IMR-90 (cell line): ENCODE measurements around the gene ATP5F1C. TPM values are rescaled to one million over a fixed set of nuclear protein-coding genes. Genes with fewer than 3 reads are reported as not detected.

Experiments
- ATAC-seq: fragments of 200-7000 bp; cut with Tn5 transposase; 2 replicates; pipeline ENCODE4 v1.9.1; 2020; ENCODE audit warnings: low read depth, mild to moderate bottlenecking, moderate library complexity
- BruUV-seq: library from RNA; stranded (reverse); fragments of 400-500 nt; replicated peaks from 2 replicates; lab custom pipeline; 2021; lab: Mats Ljungman, UMichigan
- CTCF ChIA-PET: fragments of 300-600 bp; formaldehyde crosslinking; extraction: SDS; loops from one replicate; lab custom pipeline; 2021; ENCODE audit warnings: antibody characterized with exemption; lab: Yijun Ruan, JAX
- POLR2A ChIA-PET: fragments of 300-600 bp; sonication (Branson Sonifier 250); formaldehyde crosslinking; loops from one replicate; lab custom pipeline; 2022; ENCODE audit warnings: antibody characterized with exemption; ENCODE audit not compliant: unreplicated experiment; lab: Charles Lee
- DNase-seq: peaks from one replicate; pipeline ENCODE4 v3.0.0; 2013
- H2AFZ ChIP-seq: replicated peaks from 2 replicates; pipeline ENCODE3; 2013; ENCODE audit warnings: low read length, mild to moderate bottlenecking; ENCODE audit not compliant: poor library complexity
- H2AK5ac ChIP-seq: 2 replicates; pipeline ENCODE4 v1.6.1; 2013; ENCODE audit warnings: low read depth, low read length, inconsistent platforms
- H2AK9ac ChIP-seq: replicated peaks from 2 replicates; pipeline ENCODE3; 2013; ENCODE audit warnings: mild to moderate bottlenecking, low read depth, low read length, moderate library complexity; ENCODE audit not compliant: poor library complexity
- H2BK120ac ChIP-seq: 2 replicates; pipeline ENCODE4 v1.6.1; 2013; ENCODE audit warnings: low read depth, low read length, inconsistent platforms
- H2BK15ac ChIP-seq: 3 replicates; pipeline ENCODE4 v1.6.1; 2013; ENCODE audit warnings: low read depth, low read length, inconsistent platforms
- H2BK20ac ChIP-seq: 2 replicates; pipeline ENCODE4 v1.6.1; 2013; ENCODE audit warnings: low read depth, mild to moderate bottlenecking, inconsistent platforms, low read length, moderate library complexity
- H2BK5ac ChIP-seq: 2 replicates; pipeline ENCODE4 v1.6.1; 2013; ENCODE audit warnings: mild to moderate bottlenecking, low read depth, low read length, inconsistent platforms; ENCODE audit not compliant: poor library complexity, severe bottlenecking
- H3K14ac ChIP-seq: replicated peaks from 2 replicates; pipeline ENCODE4 v1.6.1; 2013; ENCODE audit warnings: low read depth, low read length, inconsistent platforms
- H3K18ac ChIP-seq: 2 replicates; pipeline ENCODE4 v1.6.1; 2013; ENCODE audit warnings: low read depth, low read length, control low read depth
- H3K23ac ChIP-seq: 2 replicates; pipeline ENCODE4 v1.6.1; 2013; ENCODE audit warnings: low read depth, low read length, inconsistent platforms
- H3K27ac ChIP-seq: 2 replicates; pipeline ENCODE4 v1.5.1; 2013; ENCODE audit warnings: mild to moderate bottlenecking, control low read depth, low read length; ENCODE audit not compliant: insufficient read depth
- H3K27me3 ChIP-seq: 2 replicates; pipeline ENCODE4 v1.6.1; 2013; ENCODE audit warnings: low read length; ENCODE audit not compliant: control insufficient read depth, insufficient read depth
- H3K36me3 ChIP-seq: 2 replicates; pipeline ENCODE4 v1.6.1; 2013; ENCODE audit warnings: low read length, mixed read lengths; ENCODE audit not compliant: control insufficient read depth, insufficient read depth
- H3K4ac ChIP-seq: 2 replicates; pipeline ENCODE4 v1.6.1; 2013; ENCODE audit warnings: low read depth, low read length, inconsistent platforms
- H3K4me1 ChIP-seq: 2 replicates; pipeline ENCODE4 v1.6.1; 2013; ENCODE audit warnings: low read length, mixed read lengths; ENCODE audit not compliant: control insufficient read depth, insufficient read depth
- H3K4me2 ChIP-seq: 2 replicates; pipeline ENCODE4 v1.6.1; 2013; ENCODE audit warnings: low read depth, mild to moderate bottlenecking, control low read depth, low read length, moderate library complexity
- H3K4me3 ChIP-seq: 2 replicates; pipeline ENCODE4 v1.5.1; 2013; ENCODE audit warnings: low read depth, mild to moderate bottlenecking, control low read depth, low read length, moderate library complexity; ENCODE audit not compliant: insufficient read depth
- H3K56ac ChIP-seq: 2 replicates; pipeline ENCODE4 v1.6.1; 2013; ENCODE audit warnings: low read length, inconsistent platforms; ENCODE audit not compliant: insufficient read depth; ENCODE audit errors: extremely low read depth
- H3K79me1 ChIP-seq, 2 experiments: 2 replicates each; pipeline ENCODE4 v1.6.1; 2013; ENCODE audit warnings: low read length in 2 of 2, inconsistent platforms in 1 of 2, low read depth in 1 of 2
- H3K9ac ChIP-seq: 2 replicates; pipeline ENCODE4 v1.6.1; 2013; ENCODE audit warnings: low read depth, low read length, control low read depth
- H3K9me1 ChIP-seq: 2 replicates; pipeline ENCODE4 v1.6.1; 2013; ENCODE audit warnings: low read length, inconsistent platforms; ENCODE audit not compliant: insufficient read depth
- H3K9me3 ChIP-seq: 2 replicates; pipeline ENCODE4 v1.6.1; 2013; ENCODE audit warnings: low read length; ENCODE audit not compliant: control insufficient read depth, insufficient read depth
- H4K20me1 ChIP-seq: 2 replicates; pipeline ENCODE4 v1.6.1; 2013; ENCODE audit warnings: low read length, inconsistent platforms; ENCODE audit not compliant: insufficient read depth
- H4K5ac ChIP-seq: 2 replicates; pipeline ENCODE4 v1.6.1; 2013; ENCODE audit warnings: mild to moderate bottlenecking, low read depth, low read length, control low read depth
- H4K8ac ChIP-seq, 2 experiments: 2 replicates each; pipeline ENCODE4 v1.6.1; 2013; ENCODE audit warnings: low read depth in 2 of 2, low read length in 2 of 2, control low read depth in 1 of 2, inconsistent platforms in 1 of 2
- H4K91ac ChIP-seq: 2 replicates; pipeline ENCODE4 v1.6.1; 2013; ENCODE audit warnings: low read depth, low read length, inconsistent platforms; ENCODE audit not compliant: insufficient read depth
- BHLHE40 ChIP-seq: fragments of 150-350 bp; IDR thresholded peaks from 2 replicates; pipeline ENCODE4 v1.6.1; 2016; ENCODE audit warnings: mild to moderate bottlenecking, low read depth, low read length
- CEBPB ChIP-seq: IDR thresholded peaks from 2 replicates; pipeline ENCODE4 v1.6.1; 2012; ENCODE audit warnings: low read depth, low read length, improper control_type of control experiment
- CTCF ChIP-seq: conservative IDR thresholded peaks from 2 replicates; pipeline ENCODE4 v1.5.1; 2012; ENCODE audit warnings: mild to moderate bottlenecking, low read depth, low read length, improper control_type of control experiment
- ELK1 ChIP-seq: fragments of 150-350 bp; IDR thresholded peaks from 2 replicates; pipeline ENCODE4 v1.6.1; 2016; ENCODE audit warnings: low read depth, mild to moderate bottlenecking, low read length, moderate library complexity, borderline replicate concordance
- FOS ChIP-seq: fragments of 150-350 bp; IDR thresholded peaks from 2 replicates; pipeline ENCODE4 v1.6.1; 2016; ENCODE audit warnings: low read depth, low read length
- MAFK ChIP-seq: IDR thresholded peaks from 2 replicates; pipeline ENCODE4 v1.6.1; 2012; ENCODE audit warnings: low read depth, low read length, improper control_type of control experiment
- MAZ ChIP-seq: IDR thresholded peaks from 2 replicates; pipeline ENCODE4 v1.6.1; 2012; ENCODE audit warnings: low read depth, mild to moderate bottlenecking, low read length, improper control_type of control experiment, moderate library complexity, borderline replicate concordance
- NFE2L2 ChIP-seq: fragments of 150-350 bp; IDR thresholded peaks from 2 replicates; pipeline ENCODE4 v1.6.1; 2016; ENCODE audit warnings: low read depth, mild to moderate bottlenecking, low read length
- POLR2A ChIP-seq: IDR thresholded peaks from 2 replicates; pipeline ENCODE4 v1.6.1; 2012; ENCODE audit warnings: mild to moderate bottlenecking, low read depth, low read length
- RAD21 ChIP-seq: IDR thresholded peaks from 2 replicates; pipeline ENCODE4 v1.6.1; 2012; ENCODE audit warnings: low read length, improper control_type of control experiment
- RCOR1 ChIP-seq: IDR thresholded peaks from 2 replicates; pipeline ENCODE4 v1.6.1; 2012; ENCODE audit warnings: mild to moderate bottlenecking, low read length, improper control_type of control experiment; ENCODE audit not compliant: insufficient replicate concordance
- RFX5 ChIP-seq: IDR thresholded peaks from 2 replicates; pipeline ENCODE4 v1.8.0; 2012; ENCODE audit warnings: low read depth, mild to moderate bottlenecking, low read length, moderate library complexity
- SMC3 ChIP-seq: fragments of 150-350 bp; IDR thresholded peaks from 2 replicates; pipeline ENCODE4 v1.6.1; 2016; ENCODE audit warnings: low read depth, mild to moderate bottlenecking, antibody characterized with exemption, low read length, moderate library complexity
- USF2 ChIP-seq: fragments of 150-350 bp; IDR thresholded peaks from 2 replicates; pipeline ENCODE4 v1.6.1; 2017; ENCODE audit warnings: mild to moderate bottlenecking, antibody characterized with exemption, low read length, low read depth
- WGBS, 2 experiments: methylation state at CpG; one replicate each; pipeline versions ENCODE4 v1.1.5 to v1.1.7; 2013; ENCODE audit warnings: missing lambda C conversion rate in 2 of 2; ENCODE audit not compliant: insufficient read length in 1 of 2; ENCODE audit errors: extremely low coverage in 2 of 2; 5-methylcytosine and 5-hydroxymethylcytosine counted together
- dilution Hi-C: fragments of 300-500 bp; cut with HindIII; formaldehyde crosslinking; loops from one replicate; pipeline ENCODE4 v1.14.3; 2018; ENCODE audit warnings: low sequenced_read_pairs; ENCODE audit not compliant: unreplicated experiment
- in situ Hi-C: fragments of 300-500 bp; cut with MboI; formaldehyde crosslinking; loops from 3 replicates; pipeline ENCODE4 v1.14.3; 2019; ENCODE audit warnings: low sequenced_read_pairs, inconsistent platforms, mixed read lengths
- intact Hi-C: fragments of 100-400 bp; cut with micrococcal nuclease; formaldehyde crosslinking; loops from 2 replicates; pipeline ENCODE4 v1.10.0; 2022
- polyA plus RNA-seq, 3 experiments: library from polyadenylated mRNA; depleted of rRNA; stranded (reverse); fragments of >200 nt; gene quantifications; 2 replicates each; pipeline ENCODE4 v1.2.3, GENCODE V29; 2012; ENCODE audit warnings: low replicate concordance in 1 of 3
- total RNA-seq: library from RNA; depleted of rRNA; stranded (reverse); fragments of >200 nt; gene quantifications from 2 replicates; pipeline ENCODE4 v1.2.3, GENCODE V29; 2012

The ATP5F1C gene
- total and polyA plus RNA-seq, 2 of the 4 experiments (the other 2 are of a cell fraction) = 357 to 367 TPM

GRCh38 chr10:7853226-7853842 lies 65.4 kb downstream of the ATP5F1C start:
- peaks cover 12 to 20% of the 10 kb centered on the region in 2 experiments; a peak in 2 of 4 replicates for H3K79me1 ChIP-seq
- H3K18ac ChIP-seq = no peak overlapping the region
- dilution Hi-C loops = no loop called here
- no peak overlapping the region for H2AFZ ChIP-seq
- no peaks in the 10 kb centered on the region for H3K27me3 ChIP-seq
- WGBS, 2 experiments = no CpG with 5 or more reads among the region's 4 CpGs
- no peaks in the 10 kb centered on the region for H3K36me3 ChIP-seq
- H2BK5ac ChIP-seq = no peak overlapping the region
- no peak overlapping the region for H3K27ac ChIP-seq
- POLR2A ChIA-PET = no interaction called here
- no peak overlapping the region for H3K56ac ChIP-seq
- H4K5ac ChIP-seq = no peak overlapping the region
- H4K8ac ChIP-seq = no peak overlapping the region
- no peak overlapping the region for H4K91ac ChIP-seq
- H3K4me3 ChIP-seq = no peak overlapping the region
- H2AK9ac ChIP-seq = no peak overlapping the region
- H3K9me1 ChIP-seq = peaks cover 3% of the 10 kb centered on the region
- BruUV-seq = no TSS peak
- no peak for TF ChIP-seq POLR2A
- no peak for TF ChIP-seq CTCF
- no peak for TF ChIP-seq RAD21
- TF ChIP-seq CEBPB = no peak
- no peak for TF ChIP-seq NFE2L2
- no peak for TF ChIP-seq MAZ
- TF ChIP-seq MAFK = no peak
- TF ChIP-seq RCOR1 = no peak
- TF ChIP-seq USF2 = no peak
- no peak for TF ChIP-seq SMC3
- no peak for TF ChIP-seq ELK1
- TF ChIP-seq FOS = no peak
- no peak for TF ChIP-seq BHLHE40
- TF ChIP-seq RFX5 = no peak
- no peak overlapping the region for H3K23ac ChIP-seq
- ATAC-seq = no peak
- H2BK120ac ChIP-seq = no peak overlapping the region
- H3K4ac ChIP-seq = no peak overlapping the region
- H3K9me3 ChIP-seq = no peaks in the 10 kb centered on the region
- CTCF ChIA-PET = no interaction called here
- no peaks in the 10 kb centered on the region; the same call in 1 of the 2 replicates for H4K20me1 ChIP-seq
- no peak overlapping the region for H2BK20ac ChIP-seq
- no peak overlapping the region for H2BK15ac ChIP-seq
- no peak overlapping the region for H2AK5ac ChIP-seq
- no peak overlapping the region for H3K4me2 ChIP-seq
- in situ Hi-C loops = no loop called here
- H3K9ac ChIP-seq = no peak overlapping the region
- DNase-seq = no peak
- H3K14ac ChIP-seq = no peak overlapping the region
- H3K4me1 ChIP-seq = peaks cover 4% of the 10 kb centered on the region
- intact Hi-C loops = no loop called here
